ENCODE data around the gene PLXNA2.

Gene PLXNA2

DNA sequence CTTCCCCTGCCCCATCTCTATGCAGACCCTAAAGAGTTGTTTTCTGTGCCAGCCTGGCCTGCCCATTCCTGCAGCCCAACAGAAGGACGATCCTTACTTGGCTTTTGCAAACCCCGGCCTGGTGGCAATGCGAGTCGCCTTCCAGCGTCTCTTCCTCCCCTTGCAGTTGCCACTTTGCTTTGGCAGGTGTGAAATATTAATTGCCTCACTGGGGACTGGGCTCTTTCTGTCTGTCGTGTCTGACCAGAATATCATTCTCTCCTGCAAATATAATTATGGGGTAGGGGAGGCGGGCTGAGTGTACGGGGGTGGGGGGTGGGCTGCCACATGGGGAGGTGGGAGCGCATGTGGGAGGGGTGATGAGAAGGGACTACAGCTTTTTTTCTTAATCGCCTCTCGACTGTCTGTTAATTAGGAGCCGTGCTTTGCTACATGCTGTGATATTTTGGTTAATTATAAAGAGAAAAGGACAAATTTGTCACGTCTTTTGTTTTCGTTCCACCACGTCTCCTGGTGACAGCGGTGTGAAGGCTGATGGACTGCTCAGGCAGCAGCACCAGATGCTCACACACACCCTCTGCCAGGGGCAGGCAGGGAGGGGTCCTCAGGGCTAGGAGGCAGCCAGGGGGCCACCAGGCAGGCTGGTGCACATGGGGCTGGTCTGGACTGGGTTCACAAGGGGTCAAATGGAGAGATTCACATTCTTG is 253.2 kb downstream of the PLXNA2 start:
- DNase-seq (ENCODE audit: insufficient read length, low spot score) (no peak), FAIRE-seq (no peak)

DNA sequence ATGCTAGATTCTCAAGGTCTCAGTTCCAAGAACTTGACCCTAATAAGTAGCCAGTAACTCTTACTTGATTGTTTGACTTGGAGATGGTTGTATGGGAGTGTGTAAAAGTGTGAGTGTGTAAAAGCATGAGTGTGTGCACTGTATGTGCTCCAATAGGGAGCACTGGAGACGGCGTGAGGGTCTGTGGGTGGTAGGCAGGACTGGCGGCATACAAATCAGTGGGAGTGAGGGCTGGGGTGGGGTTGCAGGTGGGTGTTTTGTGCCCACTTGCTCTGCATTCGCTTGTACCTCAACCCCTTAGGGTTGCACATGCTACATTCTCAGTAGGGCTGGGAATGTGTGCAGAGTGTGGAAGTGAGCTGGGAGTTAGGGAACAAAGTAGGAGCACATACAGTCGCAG is 253.7 kb downstream of the PLXNA2 start:
- no peak for FAIRE-seq
- no peak for DNase-seq (ENCODE audit: insufficient read length, low spot score)

GRCh38 chr1:207988326-207989165 is 255.6 kb downstream of the PLXNA2 start:
- DNase-seq (ENCODE audit: insufficient read length, low spot score), result no peak
- no peak for FAIRE-seq

DNA sequence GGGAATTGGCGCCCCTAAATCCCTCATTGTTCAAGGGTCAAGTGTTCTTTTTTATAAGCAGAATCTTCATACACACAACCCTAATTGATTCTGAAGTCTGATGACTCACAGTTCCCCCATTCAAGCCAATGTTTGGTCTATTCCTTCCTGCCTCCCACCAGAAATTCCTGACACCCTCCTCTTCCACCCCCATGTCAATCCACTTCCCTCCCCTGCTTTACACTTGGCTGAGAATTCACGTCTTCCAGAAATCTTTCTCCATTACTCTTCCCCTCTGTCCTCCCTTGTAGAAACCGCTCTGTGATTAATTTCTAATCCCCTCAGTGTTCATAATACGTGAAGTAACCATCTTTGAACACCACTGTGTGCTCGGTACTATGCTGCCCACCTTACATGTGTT is 257.0 kb downstream of the PLXNA2 start:
- no peak for FAIRE-seq
- DNase-seq (ENCODE audit: insufficient read length, low spot score), result no peak

DNA sequence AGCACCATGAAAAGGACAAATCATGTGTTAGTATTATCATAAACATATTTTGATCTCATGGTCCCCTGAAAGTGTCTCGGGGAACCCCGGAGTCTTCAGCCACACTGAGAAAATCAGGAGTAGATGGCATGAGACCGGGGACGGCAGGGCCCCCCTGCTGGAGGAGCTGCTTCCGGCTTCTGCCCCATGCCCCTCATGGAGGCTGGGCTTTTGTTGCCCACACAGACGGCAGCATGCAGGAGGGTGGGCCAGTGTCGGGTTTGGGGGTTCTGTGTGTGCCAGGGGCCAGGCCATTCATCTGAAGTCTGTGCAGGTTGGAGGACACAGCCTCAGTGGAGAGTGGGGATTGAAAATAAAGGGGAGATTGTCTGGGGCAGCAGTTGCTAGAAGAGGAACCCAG is 258.2 kb downstream of the PLXNA2 start:
- no peak for DNase-seq (ENCODE audit: insufficient read length, low spot score)
- no peak for FAIRE-seq

DNA sequence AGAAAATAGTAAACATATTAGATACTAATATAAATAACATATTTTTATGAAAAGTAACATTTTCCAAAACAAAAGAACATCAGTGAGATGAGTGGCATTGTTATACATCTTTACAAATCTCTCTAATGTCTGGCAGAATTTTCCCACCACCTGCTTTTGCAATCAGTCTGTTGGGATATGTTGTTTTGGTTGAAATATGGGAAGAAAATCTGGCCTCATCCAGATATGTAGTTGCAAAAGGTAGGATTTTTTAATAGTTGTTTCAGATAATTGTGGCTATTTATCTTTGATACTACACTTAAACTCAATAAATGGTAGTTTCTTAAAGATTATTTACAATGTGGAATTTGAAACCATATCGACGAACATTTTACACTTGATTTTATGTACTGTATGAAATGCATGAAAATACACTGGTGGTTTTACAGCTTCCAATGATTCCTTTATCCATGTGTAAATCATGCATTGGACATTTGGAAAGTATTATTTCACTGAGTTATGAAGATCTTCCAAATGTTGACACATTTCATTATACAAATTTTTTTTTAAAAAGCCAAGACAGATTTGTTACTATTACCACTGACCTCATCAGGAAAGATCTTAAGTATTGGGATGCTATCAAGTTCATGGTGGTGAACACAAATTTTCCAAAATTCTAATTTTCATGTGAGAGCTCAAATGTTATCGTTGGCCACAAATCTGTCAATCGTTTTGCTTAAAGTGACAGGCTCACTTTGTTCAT is 259.2 kb downstream of the PLXNA2 start:
- DNase-seq (ENCODE audit: insufficient read length, low spot score), result no peak
- FAIRE-seq, result no peak

DNA sequence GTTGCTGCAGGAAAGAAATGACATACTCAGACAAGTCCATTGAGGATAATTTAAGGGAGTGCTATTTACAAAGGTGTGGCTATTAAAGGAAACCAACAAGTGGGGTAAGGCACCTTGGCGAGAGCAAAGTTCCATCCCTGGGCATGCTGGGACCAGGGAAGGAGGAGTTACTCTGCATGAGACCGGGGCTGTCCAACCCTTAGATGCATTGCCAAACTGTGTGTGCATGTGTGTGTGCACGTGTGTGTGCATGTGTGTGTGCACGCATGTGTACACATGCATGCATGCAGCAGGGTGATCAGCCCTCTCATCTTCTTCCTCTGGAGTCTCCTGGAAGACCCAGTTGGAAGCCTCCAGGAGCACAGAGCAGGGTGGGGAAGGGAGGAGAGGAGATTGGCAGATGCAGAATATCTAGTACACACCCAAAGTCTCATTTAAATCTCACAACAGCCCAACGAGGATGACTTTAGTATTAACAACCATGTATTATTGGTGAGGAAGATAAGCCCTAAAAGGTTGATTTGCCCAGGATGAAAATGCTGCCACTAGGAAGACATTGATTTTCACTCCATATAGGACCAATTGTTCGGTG is 261.0 kb downstream of the PLXNA2 start:
- FAIRE-seq (no peak), DNase-seq (ENCODE audit: insufficient read length, low spot score) (no peak)

DNA sequence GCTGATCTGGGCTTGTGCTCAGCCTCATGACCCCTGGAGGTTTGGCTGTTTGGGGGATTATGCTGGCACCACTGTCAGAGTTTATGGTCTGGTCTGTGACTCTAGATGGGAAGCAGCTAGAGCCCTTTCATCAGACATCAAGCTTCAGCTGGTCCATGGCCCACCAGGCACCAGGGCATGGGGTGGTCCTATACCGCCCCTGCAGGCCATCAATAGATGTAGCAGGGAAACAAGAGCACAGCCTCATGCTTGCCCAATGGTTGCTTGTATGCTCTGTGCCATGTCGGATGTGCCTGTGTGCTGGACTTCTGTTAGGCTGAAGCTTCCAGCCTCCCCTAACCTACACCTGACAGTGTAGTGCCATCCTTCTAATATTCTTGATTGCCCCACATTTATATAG is 262.2 kb downstream of the PLXNA2 start:
- DNase-seq (ENCODE audit: insufficient read length, low spot score) (no peak), FAIRE-seq (no peak)

DNA sequence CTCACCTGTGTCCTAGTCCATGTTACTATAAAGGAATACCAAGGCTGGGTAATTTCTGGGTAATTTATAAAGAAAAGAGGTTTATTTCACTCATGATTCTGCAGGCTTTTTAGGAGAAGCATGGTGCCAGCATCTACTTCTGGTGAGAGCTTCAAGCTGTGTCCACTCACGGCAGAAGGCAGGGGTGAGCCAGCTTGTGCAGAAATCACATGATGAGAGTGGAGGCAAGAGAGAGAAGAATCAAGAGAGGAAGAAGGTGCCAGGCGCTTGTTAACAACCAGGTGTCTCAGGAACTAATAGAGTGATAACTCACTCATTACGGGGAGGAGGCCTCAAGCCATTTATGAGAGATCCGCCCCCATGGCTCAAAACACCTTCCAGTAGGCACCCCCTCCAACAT is 265.7 kb downstream of the PLXNA2 start:
- FAIRE-seq (no peak), DNase-seq (ENCODE audit: insufficient read length, low spot score) (no peak)

- DNase-seq (ENCODE audit: insufficient read length, low spot score) (no peak), FAIRE-seq (no peak)
These were observed 266.3 kb downstream of the PLXNA2 start for GRCh38 chr1:207977876-207978275.

- DNase-seq (ENCODE audit: insufficient read length, low spot score), result no peak
- no peak for FAIRE-seq
These were observed 270.2 kb downstream of the PLXNA2 start for GRCh38 chr1:207973898-207974568.

- FAIRE-seq (no peak), DNase-seq (ENCODE audit: insufficient read length, low spot score) (no peak)
These were observed 271.8 kb downstream of the PLXNA2 start for GRCh38 chr1:207972337-207972736.
